Activated naive CD4-positive, alpha-beta T cell treated with Interleukin-2 at 50 U/mL for 16 hours (primary cell): ENCODE data around the gene PLCB1.

Experiments used
- DNase-seq: peaks from one replicate; pipeline ENCODE4 v3.0.0-alpha.2; 2020

PLCB1 gene

GRCh38 chr20:8671370-8671961, 539.4 kb downstream of the PLCB1 start:
- DNase-seq, result no peak

- no peak for DNase-seq
Observed at GRCh38 chr20:8673116-8673515, 541.0 kb downstream of the PLCB1 start.

- DNase-seq, result no peak
Observed at GRCh38 chr20:8675896-8676295, 543.8 kb downstream of the PLCB1 start.

GRCh38 chr20:8678098-8678776, 546.2 kb downstream of the PLCB1 start:
- no peak for DNase-seq

- DNase-seq, result no peak
Observed at GRCh38 chr20:8689337-8689736, 557.3 kb downstream of the PLCB1 start.

GRCh38 chr20:8690074-8690473, 558.0 kb downstream of the PLCB1 start:
- no peak for DNase-seq

- no peak for DNase-seq
Observed at GRCh38 chr20:8693709-8694108, 561.6 kb downstream of the PLCB1 start.

GRCh38 chr20:8700756-8701155, 568.7 kb downstream of the PLCB1 start:
- DNase-seq, result no peak

GRCh38 chr20:8706961-8707700, 575.1 kb downstream of the PLCB1 start:
- DNase-seq, result no peak

- DNase-seq, result no peak
Observed at GRCh38 chr20:8709627-8710026, 577.6 kb downstream of the PLCB1 start.

- DNase-seq, result no peak
Observed at GRCh38 chr20:8711501-8711900, 579.4 kb downstream of the PLCB1 start.

- DNase-seq, result no peak
Observed at GRCh38 chr20:8714206-8714605, 582.1 kb downstream of the PLCB1 start.

- DNase-seq, result no peak
Observed at GRCh38 chr20:8718279-8718678, 586.2 kb downstream of the PLCB1 start.

GRCh38 chr20:8720089-8720488, 588.0 kb downstream of the PLCB1 start:
- DNase-seq, result no peak

- peak; percentile 8 for DNase-seq
Observed at GRCh38 chr20:8721098-8721497, 589.0 kb downstream of the PLCB1 start.

GRCh38 chr20:8722277-8722928, 590.3 kb downstream of the PLCB1 start:
- peak; percentile 5 for DNase-seq

GRCh38 chr20:8723296-8723695, 591.2 kb downstream of the PLCB1 start:
- DNase-seq, result no peak

GRCh38 chr20:8724884-8725283, 592.8 kb downstream of the PLCB1 start:
- DNase-seq, result no peak

GRCh38 chr20:8726460-8726859, 594.4 kb downstream of the PLCB1 start:
- DNase-seq, result no peak

- no peak for DNase-seq
Observed at GRCh38 chr20:8735014-8735413, 602.9 kb downstream of the PLCB1 start.

GRCh38 chr20:8735674-8736073, 603.6 kb downstream of the PLCB1 start:
- no peak for DNase-seq

GRCh38 chr20:8740265-8740664, 608.2 kb downstream of the PLCB1 start:
- DNase-seq, result no peak

- DNase-seq, result no peak
Observed at GRCh38 chr20:8744228-8744844, 612.3 kb downstream of the PLCB1 start.
